Karpas-422 (cell line): Measurements from ENCODE around the gene FHIT. TPM values are rescaled to one million over a fixed set of nuclear protein-coding genes. Genes with fewer than 3 reads are reported as not detected.

Experiments
- DNase-seq: peaks from one replicate; pipeline ENCODE4 v3.0.0-alpha.2; 2015
- H2AFZ ChIP-seq: fragments of 200-600 bp; sonication (generic); 2 replicates; pipeline ENCODE4 v1.6.1; 2014; ENCODE audit warnings: antibody characterized with exemption, low read length, mixed read lengths
- H3K27ac ChIP-seq: fragments of 200-600 bp; sonication (generic); 2 replicates; pipeline ENCODE4 v1.5.1; 2014; ENCODE audit warnings: mild to moderate bottlenecking, low read length, moderate library complexity
- H3K27me3 ChIP-seq: fragments of 200-600 bp; sonication (generic); 2 replicates; pipeline ENCODE4 v1.6.1; 2014; ENCODE audit warnings: low read length, mixed read lengths
- H3K36me3 ChIP-seq: fragments of 200-600 bp; sonication (generic); 2 replicates; pipeline ENCODE4 v1.6.1; 2014; ENCODE audit warnings: low read length, mixed read lengths; ENCODE audit not compliant: insufficient read depth
- H3K4me1 ChIP-seq: fragments of 200-600 bp; sonication (generic); 2 replicates; pipeline ENCODE4 v1.6.1; 2014; ENCODE audit warnings: mild to moderate bottlenecking, low read length, mixed read lengths
- H3K4me2 ChIP-seq: fragments of 200-600 bp; sonication (generic); 2 replicates; pipeline ENCODE4 v1.6.1; 2014; ENCODE audit warnings: low read length, low read depth, mild to moderate bottlenecking; ENCODE audit not compliant: poor library complexity, severe bottlenecking
- H3K4me3 ChIP-seq: fragments of 200-600 bp; sonication (generic); 2 replicates; pipeline ENCODE4 v1.5.1; 2014; ENCODE audit warnings: mild to moderate bottlenecking, antibody characterized with exemption, low read length, mixed read lengths
- H3K79me2 ChIP-seq: fragments of 200-600 bp; sonication (generic); 2 replicates; pipeline ENCODE4 v1.6.1; 2014; ENCODE audit warnings: mild to moderate bottlenecking, low read length, mixed read lengths
- H3K9ac ChIP-seq: fragments of 200-600 bp; sonication (generic); 2 replicates; pipeline ENCODE4 v1.6.0; 2014; ENCODE audit warnings: low read length
- H3K9me2 ChIP-seq: fragments of 200-600 bp; sonication (generic), shearing (Covaris generic); replicated peaks from 2 replicates; pipeline ENCODE4 v1.6.0; 2014; ENCODE audit warnings: mild to moderate bottlenecking, low read length, moderate library complexity; ENCODE audit not compliant: insufficient read depth
- H3K9me3 ChIP-seq: fragments of 300-700, 200-600 bp; sonication (generic); 2 replicates; pipeline ENCODE4 v1.6.1; 2014; ENCODE audit warnings: low read length, mixed read lengths
- H4K20me1 ChIP-seq: fragments of 200-600 bp; sonication (generic); 2 replicates; pipeline ENCODE4 v1.6.1; 2014; ENCODE audit warnings: mild to moderate bottlenecking, antibody characterized with exemption, low read length, low read depth; ENCODE audit not compliant: insufficient read depth
- small RNA-seq: library from RNA; depleted of rRNA; stranded (forward); fragments of <200 nt; gene quantifications from one replicate; pipeline ENCODE3, GENCODE V24; 2014
- total RNA-seq: library from RNA; depleted of rRNA; stranded (reverse); fragments of >200 nt; shearing (Covaris generic); gene quantifications from 2 replicates; pipeline ENCODE4 v1.2.3, GENCODE V29; 2014; ENCODE audit warnings: low replicate concordance

FHIT gene
- total RNA-seq, 1 experiment from 2014 or later = not detected

- Histone ChIP-seq H3K4me3 (no peak overlapping the region), H3K9ac (no peak overlapping the region), H3K9me3 (no peaks in the 10 kb centered on the region), H3K4me1 (no peaks in the 10 kb centered on the region), H3K4me2 (no peak overlapping the region), H3K27ac (no peak overlapping the region), H3K9me2 (no peaks in the 10 kb centered on the region), H3K79me2 (no peaks in the 10 kb centered on the region), H3K36me3 (no peaks in the 10 kb centered on the region), H2AFZ (no peak overlapping the region), H3K27me3 (no peaks in the 10 kb centered on the region), H4K20me1 (no peaks in the 10 kb centered on the region)
- DNase-seq = no peak
These were observed 1541.3 kb downstream of the FHIT start for GRCh38 chr3:59709702-59710553.

GRCh38 chr3:59708202-59708601, 1543.0 kb downstream of the FHIT start:
- no peak for DNase-seq
- H3K4me2 ChIP-seq = no peak overlapping the region
- no peak overlapping the region for H3K9ac ChIP-seq
- no peaks in the 10 kb centered on the region for H3K36me3 ChIP-seq
- no peaks in the 10 kb centered on the region for H3K9me2 ChIP-seq
- no peak overlapping the region for H2AFZ ChIP-seq
- no peaks in the 10 kb centered on the region for H3K27me3 ChIP-seq
- no peaks in the 10 kb centered on the region for H3K9me3 ChIP-seq
- H4K20me1 ChIP-seq = no peaks in the 10 kb centered on the region
- no peak overlapping the region for H3K27ac ChIP-seq
- H3K4me1 ChIP-seq = no peaks in the 10 kb centered on the region
- no peak overlapping the region for H3K4me3 ChIP-seq
- no peaks in the 10 kb centered on the region for H3K79me2 ChIP-seq

GRCh38 chr3:59704292-59704691, 1547.0 kb downstream of the FHIT start:
- no peaks in the 10 kb centered on the region for H3K79me2 ChIP-seq
- no peak overlapping the region for H3K4me3 ChIP-seq
- H3K36me3 ChIP-seq = no peaks in the 10 kb centered on the region
- H3K4me1 ChIP-seq = no peaks in the 10 kb centered on the region
- no peak for DNase-seq
- H3K4me2 ChIP-seq = no peak overlapping the region
- no peak overlapping the region for H3K27ac ChIP-seq
- H3K9me2 ChIP-seq = no peaks in the 10 kb centered on the region
- no peaks in the 10 kb centered on the region for H4K20me1 ChIP-seq
- no peak overlapping the region for H2AFZ ChIP-seq
- no peak overlapping the region for H3K9ac ChIP-seq
- no peaks in the 10 kb centered on the region for H3K27me3 ChIP-seq
- H3K9me3 ChIP-seq = no peaks in the 10 kb centered on the region

GRCh38 chr3:59699648-59700320, 1551.5 kb downstream of the FHIT start:
- Histone ChIP-seq H3K36me3 (no peaks in the 10 kb centered on the region), H3K4me1 (no peaks in the 10 kb centered on the region), H2AFZ (no peak overlapping the region), H3K9me2 (no peaks in the 10 kb centered on the region), H3K27ac (no peak overlapping the region), H3K27me3 (no peaks in the 10 kb centered on the region), H3K4me2 (no peak overlapping the region), H3K79me2 (no peaks in the 10 kb centered on the region), H3K9me3 (no peaks in the 10 kb centered on the region), H3K9ac (no peak overlapping the region), H4K20me1 (no peaks in the 10 kb centered on the region), H3K4me3 (no peak overlapping the region)
- no peak for DNase-seq

Small RNAs within 50 kb of the gene (small RNA-seq; reads per million reads assigned to genes)
- gene MIR548BB (not detected), gene RF00012 (not detected)
